ENCODE measurements around the gene SHROOM4.
A peak's percentile ranks its signal among the peaks of the same experiment; 100 is the strongest.

SHROOM4 gene

GRCh38 chrX:50813843-50814661, at the start of gene SHROOM4:
SHROOM4 (minus strand) TSS chrX:50814194; CDS start chrX:50814018, 176 bp downstream.
- DNase-seq: peak; percentile 15

- no peak for DNase-seq
These were observed 49.5 kb upstream of the SHROOM4 start for GRCh38 chrX:50863471-50863870.

GRCh38 chrX:50860518-50860917, 46.5 kb upstream of the SHROOM4 start:
- no peak for DNase-seq

GRCh38 chrX:50858548-50858947, 44.6 kb upstream of the SHROOM4 start:
- no peak for DNase-seq

GRCh38 chrX:50853399-50853798, 39.4 kb upstream of the SHROOM4 start:
- no peak for DNase-seq

GRCh38 chrX:50852524-50852923, 38.5 kb upstream of the SHROOM4 start:
- no peak for DNase-seq

- no peak for DNase-seq
These were observed 28.2 kb upstream of the SHROOM4 start for GRCh38 chrX:50842221-50842620.

- no peak for DNase-seq
These were observed 25.7 kb upstream of the SHROOM4 start for GRCh38 chrX:50839730-50840129.

- peak; percentile 27 for DNase-seq
These were observed 25.0 kb upstream of the SHROOM4 start for GRCh38 chrX:50838820-50839600.

- DNase-seq: peak; percentile 39
These were observed 14.0 kb upstream of the SHROOM4 start for GRCh38 chrX:50827996-50828395.

- DNase-seq: no peak
These were observed 11.8 kb upstream of the SHROOM4 start for GRCh38 chrX:50825825-50826224.

- no peak for DNase-seq
These were observed 5.0 kb upstream of the SHROOM4 start for GRCh38 chrX:50818986-50819385.

GRCh38 chrX:50815120-50815519, 1.1 kb upstream of the SHROOM4 start:
- no peak for DNase-seq

- DNase-seq: no peak
These were observed 707 bp upstream of the SHROOM4 start for GRCh38 chrX:50814701-50815100.

- DNase-seq: peak; percentile 30
These were observed 775 bp downstream of the SHROOM4 start for GRCh38 chrX:50812995-50813842.

- peak; percentile 41 for DNase-seq
These were observed 8.7 kb downstream of the SHROOM4 start for GRCh38 chrX:50805276-50805675.

- no peak for DNase-seq
These were observed 12.9 kb downstream of the SHROOM4 start for GRCh38 chrX:50801135-50801534.

GRCh38 chrX:50799531-50799961, 14.4 kb downstream of the SHROOM4 start:
- DNase-seq: peak; percentile 86

- DNase-seq: no peak
These were observed 15.2 kb downstream of the SHROOM4 start for GRCh38 chrX:50798783-50799182.

GRCh38 chrX:50787099-50787498, 26.9 kb downstream of the SHROOM4 start:
- DNase-seq: no peak

- DNase-seq: no peak
These were observed 33.9 kb downstream of the SHROOM4 start for GRCh38 chrX:50780144-50780543.

GRCh38 chrX:50779694-50780093, 34.3 kb downstream of the SHROOM4 start:
- no peak for DNase-seq

- DNase-seq: no peak
These were observed 35.7 kb downstream of the SHROOM4 start for GRCh38 chrX:50778272-50778671.

Data from kidney glomerular epithelial cell (primary cell).